ENCODE data around the gene CBFA2T3.

DNA sequence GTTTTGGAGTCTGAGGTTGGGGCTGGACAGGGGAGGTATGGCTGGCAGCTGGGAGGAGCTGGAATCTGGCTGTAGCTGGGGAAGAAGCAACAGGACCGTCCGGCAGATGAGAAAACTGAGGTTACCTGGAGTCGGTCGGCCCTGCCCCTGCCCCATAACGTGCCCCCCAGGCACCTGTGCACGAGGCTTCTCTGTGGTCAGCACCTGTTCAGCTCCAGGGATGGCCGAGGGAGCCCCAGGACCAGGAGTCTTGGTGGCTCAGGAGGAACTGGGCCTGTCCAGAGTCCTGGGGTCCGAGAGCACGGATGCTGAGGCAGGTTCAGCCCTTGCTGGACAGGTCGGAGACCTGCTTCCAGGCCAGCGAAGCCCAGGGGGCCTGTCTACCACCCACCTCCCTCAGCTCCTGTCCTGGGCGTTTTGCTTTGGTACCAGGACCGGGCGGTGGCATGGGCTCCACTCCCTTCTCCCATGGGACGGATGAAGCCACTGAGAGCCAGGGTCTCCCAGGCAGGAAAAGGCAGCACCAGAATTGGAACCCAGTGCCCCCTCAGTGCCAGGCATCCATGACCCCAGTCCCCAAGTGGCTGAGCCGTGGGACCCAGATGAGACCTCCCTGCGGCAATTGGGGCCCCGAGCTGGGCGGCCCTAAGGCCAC lies 17.1 kb upstream of the CBFA2T3 start:
- TF ChIP-seq EZH2 (IDR thresholded peaks at IDR 0.05; ENCODE audit: borderline replicate concordance, insufficient read depth, low read depth, low read length, poor library complexity, severe bottlenecking) = no peak
- TF ChIP-seq, protein P1, sequence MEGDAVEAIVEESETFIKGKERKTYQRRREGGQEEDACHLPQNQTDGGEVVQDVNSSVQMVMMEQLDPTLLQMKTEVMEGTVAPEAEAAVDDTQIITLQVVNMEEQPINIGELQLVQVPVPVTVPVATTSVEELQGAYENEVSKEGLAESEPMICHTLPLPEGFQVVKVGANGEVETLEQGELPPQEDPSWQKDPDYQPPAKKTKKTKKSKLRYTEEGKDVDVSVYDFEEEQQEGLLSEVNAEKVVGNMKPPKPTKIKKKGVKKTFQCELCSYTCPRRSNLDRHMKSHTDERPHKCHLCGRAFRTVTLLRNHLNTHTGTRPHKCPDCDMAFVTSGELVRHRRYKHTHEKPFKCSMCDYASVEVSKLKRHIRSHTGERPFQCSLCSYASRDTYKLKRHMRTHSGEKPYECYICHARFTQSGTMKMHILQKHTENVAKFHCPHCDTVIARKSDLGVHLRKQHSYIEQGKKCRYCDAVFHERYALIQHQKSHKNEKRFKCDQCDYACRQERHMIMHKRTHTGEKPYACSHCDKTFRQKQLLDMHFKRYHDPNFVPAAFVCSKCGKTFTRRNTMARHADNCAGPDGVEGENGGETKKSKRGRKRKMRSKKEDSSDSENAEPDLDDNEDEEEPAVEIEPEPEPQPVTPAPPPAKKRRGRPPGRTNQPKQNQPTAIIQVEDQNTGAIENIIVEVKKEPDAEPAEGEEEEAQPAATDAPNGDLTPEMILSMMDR (IDR thresholded peaks at IDR 0.05) = no peak

Measured in B cell (primary cell).